Caco-2 (cell line): ENCODE measurements around the gene ASF1B. TPM values are rescaled to one million over a fixed set of nuclear protein-coding genes. Genes with fewer than 3 reads are reported as not detected.

Experiments used
- BruUV-seq: library from RNA; stranded (reverse); fragments of 400-500 nt; replicated peaks from 2 replicates; lab custom pipeline; 2021; lab: Mats Ljungman, UMichigan
- CTCF ChIA-PET: fragments of 300-600 bp; sonication (Branson Sonifier 250); formaldehyde crosslinking; loops from one replicate; lab custom pipeline; 2022; ENCODE audit warnings: antibody characterized with exemption; lab: Charles Lee
- POLR2A ChIA-PET: fragments of 300-600 bp; sonication (Branson Sonifier 250); formaldehyde crosslinking; loops from one replicate; lab custom pipeline; 2022; ENCODE audit warnings: antibody characterized with exemption; lab: Charles Lee
- DNase-seq, 2 experiments: peaks; one replicate each; pipeline versions ENCODE4 v3.0.0 to v3.0.0-alpha.2; 2020 to 2022
- H3K27me3 ChIP-seq: replicated peaks from 2 replicates; pipeline ENCODE4 v1.6.0; 2011; ENCODE audit warnings: low read length; ENCODE audit not compliant: control insufficient read depth, insufficient read depth
- H3K36me3 ChIP-seq: 2 replicates; pipeline ENCODE4 v1.5.1; 2011; ENCODE audit warnings: low read length; ENCODE audit not compliant: control insufficient read depth, insufficient read depth
- H3K4me1 ChIP-seq: fragments of 250-450 bp; sonication (Bioruptor Pico); 2 replicates; pipeline ENCODE4 v1.5.1; 2020; ENCODE audit warnings: mild to moderate bottlenecking
- H3K4me3 ChIP-seq: 2 replicates; pipeline ENCODE4 v1.5.1; 2011; ENCODE audit warnings: low read depth, mild to moderate bottlenecking, control low read depth, low read length
- H3K9me3 ChIP-seq: fragments of 250-450 bp; sonication (Bioruptor Pico); 2 replicates; pipeline ENCODE4 v1.5.1; 2020; ENCODE audit warnings: mild to moderate bottlenecking, moderate library complexity
- H3K27ac Mint-ChIP-seq: one replicate; pipeline ENCODE4 v1.8.0; 2022; ENCODE audit warnings: mixed read lengths; ENCODE audit not compliant: unreplicated experiment
- H3K27me3 Mint-ChIP-seq: one replicate; pipeline ENCODE4 v1.8.0; 2022; ENCODE audit warnings: mixed read lengths; ENCODE audit not compliant: insufficient read depth, unreplicated experiment
- H3K36me3 Mint-ChIP-seq: one replicate; pipeline ENCODE4 v1.8.0; 2022; ENCODE audit warnings: mild to moderate bottlenecking, mixed read lengths; ENCODE audit not compliant: insufficient read depth, unreplicated experiment
- H3K4me1 Mint-ChIP-seq: one replicate; pipeline ENCODE4 v1.8.0; 2022; ENCODE audit warnings: low read depth, mixed read lengths; ENCODE audit not compliant: unreplicated experiment
- H3K4me3 Mint-ChIP-seq: one replicate; pipeline ENCODE4 v1.8.0; 2022; ENCODE audit warnings: mild to moderate bottlenecking, moderate library complexity, mixed read lengths; ENCODE audit not compliant: unreplicated experiment
- H3K9me3 Mint-ChIP-seq: one replicate; pipeline ENCODE4 v1.8.0; 2022; ENCODE audit warnings: mixed read lengths; ENCODE audit not compliant: unreplicated experiment
- intact Hi-C: fragments of 100-400 bp; cut with micrococcal nuclease; formaldehyde crosslinking; loops from one replicate; pipeline ENCODE4 v1.10.0; 2022; ENCODE audit not compliant: unreplicated experiment
- total RNA-seq: library from RNA; stranded (reverse); gene quantifications from 2 replicates; pipeline ENCODE4 v1.2.3, GENCODE V29; 2022
- TF ChIP-seq, protein P1 (sequence below), 2 experiments: fragments of 200-600 bp in 1 of 2; IDR thresholded peaks; 1 replicate in 1 of 2; 2 replicates in 1 of 2; pipeline versions ENCODE4 v1.5.1 to v1.8.0; 2011 to 2022; ENCODE audit warnings: antibody characterized with exemption in 1 of 2, control low read depth in 1 of 2, inconsistent platforms in 1 of 2, low read depth in 1 of 2, low read length in 1 of 2, mild to moderate bottlenecking in 1 of 2, moderate library complexity in 1 of 2; ENCODE audit not compliant: insufficient read depth in 1 of 2, severe bottlenecking in 1 of 2, unreplicated experiment in 1 of 2

ASF1B gene
- total RNA-seq, 1 experiment from 2014 or later: 40.2 TPM

- BruUV-seq: no TSS peak
- intact Hi-C loops: no loop called here
- ChIA-PET CTCF (no interaction called here), POLR2A (no interaction called here)
- TF ChIP-seq, protein P1, sequence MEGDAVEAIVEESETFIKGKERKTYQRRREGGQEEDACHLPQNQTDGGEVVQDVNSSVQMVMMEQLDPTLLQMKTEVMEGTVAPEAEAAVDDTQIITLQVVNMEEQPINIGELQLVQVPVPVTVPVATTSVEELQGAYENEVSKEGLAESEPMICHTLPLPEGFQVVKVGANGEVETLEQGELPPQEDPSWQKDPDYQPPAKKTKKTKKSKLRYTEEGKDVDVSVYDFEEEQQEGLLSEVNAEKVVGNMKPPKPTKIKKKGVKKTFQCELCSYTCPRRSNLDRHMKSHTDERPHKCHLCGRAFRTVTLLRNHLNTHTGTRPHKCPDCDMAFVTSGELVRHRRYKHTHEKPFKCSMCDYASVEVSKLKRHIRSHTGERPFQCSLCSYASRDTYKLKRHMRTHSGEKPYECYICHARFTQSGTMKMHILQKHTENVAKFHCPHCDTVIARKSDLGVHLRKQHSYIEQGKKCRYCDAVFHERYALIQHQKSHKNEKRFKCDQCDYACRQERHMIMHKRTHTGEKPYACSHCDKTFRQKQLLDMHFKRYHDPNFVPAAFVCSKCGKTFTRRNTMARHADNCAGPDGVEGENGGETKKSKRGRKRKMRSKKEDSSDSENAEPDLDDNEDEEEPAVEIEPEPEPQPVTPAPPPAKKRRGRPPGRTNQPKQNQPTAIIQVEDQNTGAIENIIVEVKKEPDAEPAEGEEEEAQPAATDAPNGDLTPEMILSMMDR (IDR thresholded peaks at IDR 0.05; ENCODE audit: insufficient read depth in 1 of 2, low read depth in 1 of 2, low read length in 1 of 2, severe bottlenecking in 1 of 2, unreplicated experiment in 1 of 2): no peak
- DNase-seq: no peak
- Histone ChIP-seq H3K36me3 (no peaks in the 10 kb centered on the region), H3K9me3 (no peaks in the 10 kb centered on the region), H3K4me1 (peaks cover 6% of the 10 kb centered on the region; the same call in 1 of the 2 replicates), H3K4me3 (no peak overlapping the region), H3K27me3 (no peaks in the 10 kb centered on the region)
- Mint-ChIP-seq H3K4me1 (peaks cover 6% of the 10 kb centered on the region), H3K9me3 (no peaks in the 10 kb centered on the region), H3K4me3 (no peak overlapping the region), H3K27ac (no peak overlapping the region), H3K36me3 (peaks cover 26% of the 10 kb centered on the region), H3K27me3 (no peaks in the 10 kb centered on the region)
Measured at GRCh38 chr19:14086098-14086497, 50.3 kb downstream of the ASF1B start.

GRCh38 chr19:14085309-14085995 lies 50.9 kb downstream of the ASF1B start, which contains the start of gene C19orf67:
Gene C19orf67 (minus strand): TSS chr19:14085783. CDS start chr19:14085627, 156 bp downstream.
- intact Hi-C loops: no loop called here

GRCh38 chr19:14082675-14082960 lies 53.8 kb downstream of the ASF1B start:
- intact Hi-C loops: loop anchor here (5.0 kb wide), 1 partner anchor 35 kb away; the partner anchor contains the start of gene PRKACA
- no peak for DNase-seq
- H3K4me3 Mint-ChIP-seq: peak overlapping the region; percentile 93
- Histone ChIP-seq H3K9me3 (no peaks in the 10 kb centered on the region), H3K36me3 (no peaks in the 10 kb centered on the region), H3K4me1 (peaks cover 10% of the 10 kb centered on the region; the same call in 1 of the 2 replicates), H3K27me3 (no peaks in the 10 kb centered on the region), H3K4me3 (no peak overlapping the region)
- peaks cover 10% of the 10 kb centered on the region for H3K36me3 Mint-ChIP-seq
- H3K9me3 Mint-ChIP-seq: no peaks in the 10 kb centered on the region
- TF ChIP-seq, protein P1 (IDR thresholded peaks at IDR 0.05; ENCODE audit: insufficient read depth in 1 of 2, low read depth in 1 of 2, low read length in 1 of 2, severe bottlenecking in 1 of 2, unreplicated experiment in 1 of 2): no peak
- BruUV-seq: no TSS peak
- POLR2A ChIA-PET: no interaction called here
- CTCF ChIA-PET: interaction anchor here (0.7 to 1.1 kb wide), 2 partner anchors 9 to 54 kb away, joined by 3 read pairs; partner anchors contain the start of gene ASF1B
- H3K4me1 Mint-ChIP-seq: no peaks in the 10 kb centered on the region
- no peaks in the 10 kb centered on the region for H3K27me3 Mint-ChIP-seq
- no peak overlapping the region for H3K27ac Mint-ChIP-seq

More at GRCh38 chr19:14085309-14085995, 50.9 kb downstream of the ASF1B start, which contains the start of gene C19orf67:
- Histone ChIP-seq H3K4me3 (no peak within 1 kb of the TSS), H3K4me1 (peaks cover 7% of the 10 kb centered on the region; the same call in 1 of the 2 replicates), H3K9me3 (no peaks in the 10 kb centered on the region), H3K36me3 (no peaks in the 10 kb centered on the region), H3K27me3 (no peaks in the 10 kb centered on the region)
- H3K27me3 Mint-ChIP-seq: no peaks in the 10 kb centered on the region
- H3K36me3 Mint-ChIP-seq: peaks cover 28% of the 10 kb centered on the region
- POLR2A ChIA-PET: no interaction called here
- no peak within 1 kb of the TSS for H3K4me3 Mint-ChIP-seq
- no TSS peak for BruUV-seq
- no peaks in the 10 kb centered on the region for H3K9me3 Mint-ChIP-seq
- no peak for DNase-seq
- H3K4me1 Mint-ChIP-seq: peaks cover 6% of the 10 kb centered on the region
- TF ChIP-seq, protein P1 (IDR thresholded peaks at IDR 0.05; ENCODE audit: insufficient read depth in 1 of 2, low read depth in 1 of 2, low read length in 1 of 2, severe bottlenecking in 1 of 2, unreplicated experiment in 1 of 2): no peak
- CTCF ChIA-PET: no interaction called here
- H3K27ac Mint-ChIP-seq: no peak within 1 kb of the TSS
